Esophagus squamous epithelium (tissue), 4 donors: ENCODE results near the gene COQ5.

Experiments used
- POLR2A ChIP-seq, 4 donors: fragments of 450-650 bp; IDR thresholded peaks; one replicate each; pipeline ENCODE4 v1.6.1; 2017; ENCODE audit warnings: antibody characterized with exemption in 4 of 4, mild to moderate bottlenecking in 4 of 4, moderate library complexity in 3 of 4
- TF ChIP-seq, protein P1 (sequence below), 6 experiments: fragments of 450-650 bp in 4 of 6; fragments of 200-600 bp in 2 of 6; sonication (generic) in 2 of 6; IDR thresholded peaks; one replicate each; pipeline ENCODE4 v1.5.1; 2016 to 2019; ENCODE audit warnings: antibody characterized with exemption in 6 of 6, mild to moderate bottlenecking in 4 of 6, moderate library complexity in 4 of 6

DNA sequence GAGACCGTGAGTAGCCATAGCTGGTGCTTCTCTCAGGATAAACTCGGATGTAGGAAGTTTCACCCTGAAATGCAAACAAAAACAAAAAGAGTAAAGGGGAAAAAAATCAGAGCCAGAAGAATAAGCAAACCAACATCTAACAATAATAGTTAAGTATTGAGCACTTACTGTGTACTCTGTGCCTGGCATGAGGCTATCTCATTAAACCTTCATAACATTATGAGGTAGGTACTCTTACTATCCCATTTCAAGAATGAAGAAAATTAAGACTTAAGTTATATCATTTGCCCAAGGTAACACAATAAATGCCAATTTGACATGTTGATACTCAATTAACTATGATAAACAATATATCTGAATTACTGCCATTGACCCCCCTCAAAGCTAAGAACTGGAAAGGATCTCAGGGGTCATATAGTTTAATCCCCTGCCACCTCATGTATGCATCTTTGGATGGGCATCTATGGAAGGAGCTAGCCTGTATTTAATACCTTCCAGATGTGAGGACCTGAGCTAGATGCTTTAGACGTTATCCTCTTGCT, 66.8 kb downstream of the COQ5 start:
- TF ChIP-seq, protein P1, sequence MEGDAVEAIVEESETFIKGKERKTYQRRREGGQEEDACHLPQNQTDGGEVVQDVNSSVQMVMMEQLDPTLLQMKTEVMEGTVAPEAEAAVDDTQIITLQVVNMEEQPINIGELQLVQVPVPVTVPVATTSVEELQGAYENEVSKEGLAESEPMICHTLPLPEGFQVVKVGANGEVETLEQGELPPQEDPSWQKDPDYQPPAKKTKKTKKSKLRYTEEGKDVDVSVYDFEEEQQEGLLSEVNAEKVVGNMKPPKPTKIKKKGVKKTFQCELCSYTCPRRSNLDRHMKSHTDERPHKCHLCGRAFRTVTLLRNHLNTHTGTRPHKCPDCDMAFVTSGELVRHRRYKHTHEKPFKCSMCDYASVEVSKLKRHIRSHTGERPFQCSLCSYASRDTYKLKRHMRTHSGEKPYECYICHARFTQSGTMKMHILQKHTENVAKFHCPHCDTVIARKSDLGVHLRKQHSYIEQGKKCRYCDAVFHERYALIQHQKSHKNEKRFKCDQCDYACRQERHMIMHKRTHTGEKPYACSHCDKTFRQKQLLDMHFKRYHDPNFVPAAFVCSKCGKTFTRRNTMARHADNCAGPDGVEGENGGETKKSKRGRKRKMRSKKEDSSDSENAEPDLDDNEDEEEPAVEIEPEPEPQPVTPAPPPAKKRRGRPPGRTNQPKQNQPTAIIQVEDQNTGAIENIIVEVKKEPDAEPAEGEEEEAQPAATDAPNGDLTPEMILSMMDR (IDR thresholded peaks at IDR 0.05) = no peak
- no peak for TF ChIP-seq POLR2A (IDR thresholded peaks at IDR 0.05)
